Heart left ventricle (tissue), 16 donors: ENCODE data around the gene GSG1L2. TPM values are rescaled to one million over a fixed set of nuclear protein-coding genes. Genes with fewer than 3 reads are reported as not detected.

ENCODE experiments used
- ATAC-seq, 4 donors: fragments of 200-7000 bp; cut with Tn5 transposase; one replicate each; pipeline ENCODE4 v1.9.1; 2020 to 2022; ENCODE audit warnings: moderate library complexity in 4 of 4, mild to moderate bottlenecking in 3 of 4, moderate number of reproducible peaks in 1 of 4
- DNase-seq, 5 donors: peaks; one replicate each; pipeline ENCODE4 v3.0.0-alpha.2; 2020
- H3K27ac ChIP-seq, 12 donors: fragments of 200-600 bp; sonication (generic) in 4 of 12; one replicate each; pipeline versions ENCODE4 v1.5.0 to v1.8.0; 2016 to 2022; ENCODE audit warnings: mild to moderate bottlenecking in 2 of 12
- H3K27me3 ChIP-seq, 9 donors: fragments of 200-600 bp; sonication (generic) in 2 of 9; one replicate each; pipeline versions ENCODE4 v1.5.1 to v1.8.0; 2016 to 2022; ENCODE audit warnings: mild to moderate bottlenecking in 3 of 9
- H3K36me3 ChIP-seq, 9 donors: fragments of 200-600 bp; sonication (generic) in 2 of 9; one replicate each; pipeline versions ENCODE4 v1.5.0 to v1.8.0; 2018 to 2022; ENCODE audit warnings: mild to moderate bottlenecking in 2 of 9
- H3K4me1 ChIP-seq, 12 donors: fragments of 200-600 bp; sonication (generic) in 4 of 12; one replicate each; pipeline versions ENCODE4 v1.5.0 to v1.8.0; 2016 to 2022; ENCODE audit warnings: mild to moderate bottlenecking in 3 of 12
- H3K4me3 ChIP-seq, 12 donors: fragments of 200-600 bp; sonication (generic) in 4 of 12; one replicate each; pipeline versions ENCODE4 v1.5.0 to v1.8.0; 2017 to 2022; ENCODE audit warnings: mild to moderate bottlenecking in 9 of 12, moderate library complexity in 4 of 12
- H3K9me3 ChIP-seq, 12 donors: fragments of 200-600 bp; sonication (generic) in 4 of 12; one replicate each; pipeline versions ENCODE4 v1.5.0 to v1.8.0; 2016 to 2022; ENCODE audit warnings: mild to moderate bottlenecking in 1 of 12
- CTCF ChIP-seq, 12 donors: fragments of 200-600 bp; sonication (generic) in 4 of 12; IDR thresholded peaks; one replicate each; pipeline versions ENCODE4 v1.5.0 to v1.8.0; 2018 to 2022; ENCODE audit warnings: antibody characterized with exemption in 12 of 12, mild to moderate bottlenecking in 5 of 12
- POLR2A ChIP-seq, 2 donors: fragments of 450-650 bp; IDR thresholded peaks; one replicate each; pipeline ENCODE4 v1.6.1; 2017; ENCODE audit warnings: antibody characterized with exemption in 2 of 2, mild to moderate bottlenecking in 2 of 2, moderate library complexity in 2 of 2
- WGBS, 4 donors: extraction: QIAGEN DNeasy Blood & Tissue Kit in 2 of 4; methylation state at CpG; one replicate each; pipeline versions ENCODE4 v1.1.5 to v1.1.7; 2013 to 2018; 5-methylcytosine and 5-hydroxymethylcytosine counted together
- intact Hi-C, 10 donors: fragments of 100-400 bp; cut with DNase I; formaldehyde crosslinking; loops; one replicate each; pipeline versions ENCODE4 v1.11.1 to v1.14.2; 2022
- polyA plus RNA-seq, 2 donors: library from polyadenylated mRNA; stranded (reverse); fragments of 200-250 nt; gene quantifications; one replicate each; pipeline ENCODE4 v1.2.3, GENCODE V29; 2013
- total RNA-seq, 9 donors: library from RNA; depleted of rRNA in 2 of 9; stranded (reverse); fragments of >200 nt in 2 of 9; fragmentation: NEBNext Ultra II Directional in 3 of 9; extraction: Animal tissue kit (Norgen Biotek cat#: 25700) in 3 of 9; gene quantifications; one replicate each; pipeline versions ENCODE4 v1.1.0 to v1.2.4, GENCODE V29; 2016 to 2023
- donor health status: ischemic (EF 13 %, LVEDD 7.1; RV severe dilation, severe dysfunction).
- donor health status: healthy with polysubstance abuse.
- donor health status: DM: no; HTN: yes; CAD: no.
- donor health status: DM: no; HTN: no; CAD: no.
- donor health status: ischemic (EF 25% LVEDD 6.9; RV normal size, moderate dysfunction).
- donor health status: ischemic (EF 25% LVEDD 5.7; RV mildly dilated, moderate dysfunction).
- donor health status: healthy.
- donor health status: DM: yes; HTN: yes; CAD: no.
- donor health status: ischemic (EF 35%, LVEDD 5.7; RV mildly dilated, moderate dysfunction).
- donor health status: nonischemic (EF 11% LVEDD 7.7; RV severe dilation, severe dysfunction).
- donor health status: DM: yes; HTN: yes; CAD: no.
- donor health status: PGD.
- donor health status: ischemic (EF 29% LVEDD 5.4; RV normal size, mild dysfunction).
- donor health status: nonischemic (EF 23%, LVEDD 6.1; RV moderate dilation, normal function).

GSG1L2 gene
- total and polyA plus RNA-seq, 11 donors: not detected

GRCh38 chr17:9820448-9820847 lies 1.4 kb downstream of the GSG1L2 start:
- intact Hi-C loops: no loop called here
- no peak overlapping the region for H3K4me3 ChIP-seq
- no peaks in the 10 kb centered on the region for H3K9me3 ChIP-seq
- no peak overlapping the region for H3K27ac ChIP-seq
- H3K36me3 ChIP-seq: no peaks in the 10 kb centered on the region
- TF ChIP-seq CTCF (IDR thresholded peaks at IDR 0.05) (no peak), POLR2A (IDR thresholded peaks at IDR 0.05) (no peak)
- peaks cover 0 to 37% (median 0%) of the 10 kb centered on the region in 9 donors for H3K27me3 ChIP-seq
- ATAC-seq (no peak), DNase-seq (no peak)
- 68 to 96% (median 80%) methylated on average over 3 of the region's 3 CpGs for WGBS, 4 donors
- H3K4me1 ChIP-seq: no peaks in the 10 kb centered on the region

GRCh38 chr17:9818760-9819159 lies 3.1 kb downstream of the GSG1L2 start:
- intact Hi-C loops: no loop called here
- WGBS, 4 donors: 58 to 76% (median 73%) methylated on average over 4 of the region's 4 CpGs
- DNase-seq (no peak), ATAC-seq (no peak)
- H3K36me3 ChIP-seq: no peaks in the 10 kb centered on the region
- H3K27me3 ChIP-seq: peaks cover 0 to 26% (median 0%) of the 10 kb centered on the region in 9 donors
- no peak overlapping the region for H3K27ac ChIP-seq
- no peaks in the 10 kb centered on the region for H3K4me1 ChIP-seq
- TF ChIP-seq CTCF (IDR thresholded peaks at IDR 0.05) (no peak), POLR2A (IDR thresholded peaks at IDR 0.05) (no peak)
- H3K4me3 ChIP-seq: no peak overlapping the region
- no peaks in the 10 kb centered on the region for H3K9me3 ChIP-seq

GRCh38 chr17:9817086-9817485 lies 4.8 kb downstream of the GSG1L2 start:
- ATAC-seq: peak in 3 of 4 donors; percentile 47 to 82 (median 57)
- H3K4me3 ChIP-seq: no peak overlapping the region
- TF ChIP-seq POLR2A (IDR thresholded peaks at IDR 0.05) (no peak), CTCF (IDR thresholded peaks at IDR 0.05) (no peak)
- no peaks in the 10 kb centered on the region for H3K36me3 ChIP-seq
- H3K4me1 ChIP-seq: no peaks in the 10 kb centered on the region
- no peak for DNase-seq
- intact Hi-C loops: no loop called here
- H3K27me3 ChIP-seq: peaks cover 0 to 20% (median 0%) of the 10 kb centered on the region in 9 donors
- no peaks in the 10 kb centered on the region for H3K9me3 ChIP-seq
- WGBS, 4 donors: 45 to 55% (median 52%) methylated on average over 8 of the region's 8 CpGs
- H3K27ac ChIP-seq: no peak overlapping the region

- no peak overlapping the region for H3K4me3 ChIP-seq
- no peaks in the 10 kb centered on the region for H3K36me3 ChIP-seq
- WGBS, 4 donors: 49 to 84% (median 81%) methylated on average over 10 of the region's 10 CpGs
- H3K9me3 ChIP-seq: no peaks in the 10 kb centered on the region
- H3K4me1 ChIP-seq: peaks cover 0 to 5% (median 0%) of the 10 kb centered on the region in 12 donors
- intact Hi-C loops: no loop called here
- no peak for TF ChIP-seq POLR2A (IDR thresholded peaks at IDR 0.05)
- TF ChIP-seq CTCF (IDR thresholded peaks at IDR 0.05): no peak
- DNase-seq (no peak), ATAC-seq (no peak)
- H3K27ac ChIP-seq: no peak overlapping the region
- peaks cover 0 to 19% (median 0%) of the 10 kb centered on the region in 9 donors for H3K27me3 ChIP-seq
Measured at GRCh38 chr17:9816472-9816871, 5.4 kb downstream of the GSG1L2 start.
